Measurements from ENCODE around the gene DES.
"Not testable (repeated sequence)": the region's sequence is repeated elsewhere in the genome, so short reads cannot be mapped to it uniquely, and the experiment has no call there.

Gene DES

GRCh38 chr2:219386532-219387280, 31.5 kb upstream of the DES start:
- peak overlapping the region; percentile 87 for H3K27ac ChIP-seq
- H4K20me1 ChIP-seq, result peaks cover 33% of the 10 kb centered on the region
- H3K36me3 ChIP-seq, result peaks cover 49% of the 10 kb centered on the region
- H3K9me3 ChIP-seq, result no peaks in the 10 kb centered on the region; the same call in 1 of the 2 replicates
- no peak for TF ChIP-seq Cebpa-rat (IDR thresholded peaks at IDR 0.05)
- H3K9ac ChIP-seq, result peak overlapping the region; percentile 88
- H3K4me2 ChIP-seq, result peak overlapping the region; percentile 96
- peak overlapping the region; percentile 83 for H3K4me3 ChIP-seq
- H3K4me1 ChIP-seq, result peaks cover 17% of the 10 kb centered on the region
- no peaks in the 10 kb centered on the region for H3K27me3 ChIP-seq

GRCh38 chr2:219387306-219388120, 30.7 kb upstream of the DES start, which contains the start of gene DNPEP:
Gene DNPEP (minus strand): TSS chr2:219387912. CDS start chr2:219387794, 118 bp downstream.
- TF ChIP-seq Cebpa-rat (IDR thresholded peaks at IDR 0.05), result no peak
- peak within 1 kb of the TSS; percentile 87 for H3K27ac ChIP-seq
- H3K9me3 ChIP-seq, result no peaks in the 10 kb centered on the region; the same call in 1 of the 2 replicates
- H4K20me1 ChIP-seq, result peaks cover 25% of the 10 kb centered on the region
- H3K27me3 ChIP-seq, result no peaks in the 10 kb centered on the region
- H3K36me3 ChIP-seq, result peaks cover 41% of the 10 kb centered on the region
- H3K4me3 ChIP-seq, result peak within 1 kb of the TSS; percentile 83
- H3K4me1 ChIP-seq, result peaks cover 17% of the 10 kb centered on the region
- H3K9ac ChIP-seq, result peak within 1 kb of the TSS; percentile 88
- H3K4me2 ChIP-seq, result peak within 1 kb of the TSS; percentile 96

- Histone ChIP-seq H3K9ac (peak overlapping the region; percentile 36; the same call in 1 of the 2 replicates), H3K27ac (no peak overlapping the region; the same call in 1 of the 2 replicates), H3K4me2 (peak overlapping the region; percentile 54)
Measured at GRCh38 chr2:219388121-219388906, 29.9 kb upstream of the DES start.

GRCh38 chr2:219388907-219389156, 29.3 kb upstream of the DES start:
- H4K20me1 ChIP-seq, result peaks cover 16% of the 10 kb centered on the region
- H3K4me3 ChIP-seq, result peak overlapping the region; percentile 40; the same call in 1 of the 2 replicates
- H3K9me3 ChIP-seq, result peaks cover 8% of the 10 kb centered on the region; the same call in 1 of the 2 replicates
- no peaks in the 10 kb centered on the region for H3K27me3 ChIP-seq
- peak overlapping the region; percentile 54 for H3K4me2 ChIP-seq
- no peak for TF ChIP-seq Cebpa-rat (IDR thresholded peaks at IDR 0.05)
- peaks cover 28% of the 10 kb centered on the region for H3K36me3 ChIP-seq
- peaks cover 17% of the 10 kb centered on the region for H3K4me1 ChIP-seq
- H3K9ac ChIP-seq, result peak overlapping the region; percentile 36; the same call in 1 of the 2 replicates
- no peak overlapping the region; the same call in 1 of the 2 replicates for H3K27ac ChIP-seq

More at GRCh38 chr2:219388121-219388906, 29.9 kb upstream of the DES start:
- H4K20me1 ChIP-seq, result peaks cover 19% of the 10 kb centered on the region
- no peaks in the 10 kb centered on the region for H3K27me3 ChIP-seq
- peaks cover 17% of the 10 kb centered on the region for H3K4me1 ChIP-seq
- H3K9me3 ChIP-seq, result peaks cover 7% of the 10 kb centered on the region; the same call in 1 of the 2 replicates
- H3K36me3 ChIP-seq, result peaks cover 33% of the 10 kb centered on the region
- peak overlapping the region; percentile 40; the same call in 1 of the 2 replicates for H3K4me3 ChIP-seq
- TF ChIP-seq Cebpa-rat (IDR thresholded peaks at IDR 0.05), result no peak

GRCh38 chr2:219392754-219393153, 25.4 kb upstream of the DES start:
- Histone ChIP-seq H3K4me3 (no peak overlapping the region), H3K9ac (no peak overlapping the region), H3K4me1 (peaks cover 17% of the 10 kb centered on the region), H3K27ac (no peak overlapping the region), H4K20me1 (no peaks in the 10 kb centered on the region), H3K4me2 (no peak overlapping the region), H3K9me3 (peaks cover 8% of the 10 kb centered on the region; the same call in 1 of the 2 replicates), H3K27me3 (no peaks in the 10 kb centered on the region), H3K36me3 (no peaks in the 10 kb centered on the region)
- no peak for TF ChIP-seq Cebpa-rat (IDR thresholded peaks at IDR 0.05)

GRCh38 chr2:219395056-219395455, 23.1 kb upstream of the DES start:
- not testable (repeated sequence) for H3K9ac ChIP-seq, H3K36me3 ChIP-seq, H3K4me3 ChIP-seq, H3K9me3 ChIP-seq, H3K4me2 ChIP-seq, H3K27me3 ChIP-seq, H3K27ac ChIP-seq, H4K20me1 ChIP-seq
- peaks cover 28% of the 10 kb centered on the region for H3K4me1 ChIP-seq

GRCh38 chr2:219395609-219396008, 22.6 kb upstream of the DES start:
- Histone ChIP-seq H3K27ac (no peak overlapping the region), H3K9me3 (peaks cover 8% of the 10 kb centered on the region; the same call in 1 of the 2 replicates), H3K4me1 (peaks cover 33% of the 10 kb centered on the region), H3K4me3 (no peak overlapping the region), H4K20me1 (no peaks in the 10 kb centered on the region), H3K4me2 (no peak overlapping the region), H3K27me3 (no peaks in the 10 kb centered on the region), H3K36me3 (no peaks in the 10 kb centered on the region), H3K9ac (no peak overlapping the region)
- TF ChIP-seq Cebpa-rat (IDR thresholded peaks at IDR 0.05), result no peak

GRCh38 chr2:219396863-219397457, 21.2 kb upstream of the DES start:
- no peaks in the 10 kb centered on the region for H4K20me1 ChIP-seq
- H3K36me3 ChIP-seq, result no peaks in the 10 kb centered on the region
- H3K4me1 ChIP-seq, result peaks cover 37% of the 10 kb centered on the region
- H3K4me3 ChIP-seq, result no peak overlapping the region
- peaks cover 8% of the 10 kb centered on the region; the same call in 1 of the 2 replicates for H3K9me3 ChIP-seq
- peak overlapping the region; percentile 65 for H3K4me2 ChIP-seq
- no peaks in the 10 kb centered on the region for H3K27me3 ChIP-seq
- peak overlapping the region; percentile 51 for H3K27ac ChIP-seq
- H3K9ac ChIP-seq, result no peak overlapping the region
- TF ChIP-seq Cebpa-rat (IDR thresholded peaks at IDR 0.05), result no peak
